Measurements from ENCODE around the gene DPRX. TPM values are rescaled to one million over a fixed set of nuclear protein-coding genes. Genes with fewer than 3 reads are reported as not detected.

DPRX gene
- total and polyA plus RNA-seq, 12 donors, result not detected

DNA sequence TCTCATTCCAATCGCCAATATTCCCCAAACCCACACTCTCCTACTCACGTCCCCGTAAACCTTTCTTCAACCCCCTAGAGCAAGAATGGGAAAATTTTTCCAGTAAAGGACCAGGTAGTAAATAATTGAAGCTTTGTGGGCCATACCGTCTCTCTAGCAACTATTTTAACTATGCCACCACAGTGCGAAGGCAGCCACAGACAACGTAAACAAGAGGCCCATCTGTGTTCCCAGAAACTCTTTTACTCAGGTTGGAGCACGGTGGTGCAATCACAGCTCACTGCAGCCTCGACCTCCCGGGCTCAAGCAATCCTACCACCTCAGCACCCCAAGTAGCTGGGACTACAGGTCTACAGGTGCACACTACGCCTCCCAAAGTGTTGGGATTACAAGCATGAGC lies 3.0 kb downstream of the DPRX start:
- DNase-seq, result no peak
- Histone ChIP-seq H3K27ac (no peak overlapping the region), H3K9me3 (replicated peaks in 1 of 3) (no peaks in the 10 kb centered on the region), H3K36me3 (replicated peaks in 1 of 2) (no peaks in the 10 kb centered on the region), H3K27me3 (no peaks in the 10 kb centered on the region), H3K4me3 (no peak overlapping the region), H3K4me1 (replicated peaks in 1 of 2) (no peaks in the 10 kb centered on the region)
- WGBS, 4 donors, result 66 to 72% (median 70%) methylated on average over 10 of the region's 10 CpGs
- intact Hi-C loops (cut with DNase I), result no loop called here
- TF ChIP-seq POLR2A (IDR thresholded peaks at IDR 0.05), result no peak
- TF ChIP-seq, protein P1, sequence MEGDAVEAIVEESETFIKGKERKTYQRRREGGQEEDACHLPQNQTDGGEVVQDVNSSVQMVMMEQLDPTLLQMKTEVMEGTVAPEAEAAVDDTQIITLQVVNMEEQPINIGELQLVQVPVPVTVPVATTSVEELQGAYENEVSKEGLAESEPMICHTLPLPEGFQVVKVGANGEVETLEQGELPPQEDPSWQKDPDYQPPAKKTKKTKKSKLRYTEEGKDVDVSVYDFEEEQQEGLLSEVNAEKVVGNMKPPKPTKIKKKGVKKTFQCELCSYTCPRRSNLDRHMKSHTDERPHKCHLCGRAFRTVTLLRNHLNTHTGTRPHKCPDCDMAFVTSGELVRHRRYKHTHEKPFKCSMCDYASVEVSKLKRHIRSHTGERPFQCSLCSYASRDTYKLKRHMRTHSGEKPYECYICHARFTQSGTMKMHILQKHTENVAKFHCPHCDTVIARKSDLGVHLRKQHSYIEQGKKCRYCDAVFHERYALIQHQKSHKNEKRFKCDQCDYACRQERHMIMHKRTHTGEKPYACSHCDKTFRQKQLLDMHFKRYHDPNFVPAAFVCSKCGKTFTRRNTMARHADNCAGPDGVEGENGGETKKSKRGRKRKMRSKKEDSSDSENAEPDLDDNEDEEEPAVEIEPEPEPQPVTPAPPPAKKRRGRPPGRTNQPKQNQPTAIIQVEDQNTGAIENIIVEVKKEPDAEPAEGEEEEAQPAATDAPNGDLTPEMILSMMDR (IDR thresholded peaks at IDR 0.05), result no peak

DNA sequence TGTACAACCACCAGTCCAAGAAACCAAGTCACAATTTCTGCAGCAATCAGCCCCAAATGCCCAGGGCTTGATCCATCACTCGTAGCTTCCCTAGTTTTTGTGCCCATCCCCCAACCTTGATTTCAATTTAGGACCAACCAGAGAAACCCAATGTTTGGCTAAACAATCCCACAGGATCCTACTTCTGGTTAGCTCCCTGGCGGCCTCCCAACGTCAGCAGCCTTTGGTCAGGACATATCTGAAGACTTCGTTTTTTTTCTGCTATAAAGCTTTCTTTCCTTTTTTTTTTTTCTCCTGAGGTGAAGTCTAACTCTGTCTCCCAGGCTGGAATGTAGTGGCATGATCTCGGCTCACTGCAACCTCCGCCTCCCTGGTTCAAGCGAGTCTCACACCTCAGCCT lies 7.7 kb downstream of the DPRX start:
- no peak overlapping the region for H3K27ac ChIP-seq
- H3K9me3 ChIP-seq (replicated peaks in 1 of 3), result no peaks in the 10 kb centered on the region
- H3K36me3 ChIP-seq (replicated peaks in 1 of 2), result no peaks in the 10 kb centered on the region
- DNase-seq, result no peak
- H3K4me3 ChIP-seq, result no peak overlapping the region
- no peak for TF ChIP-seq POLR2A (IDR thresholded peaks at IDR 0.05)
- TF ChIP-seq, protein P1 (IDR thresholded peaks at IDR 0.05), result no peak
- WGBS, 4 donors, result 63 to 75% (median 68%) methylated on average over 7 of the region's 7 CpGs
- no peaks in the 10 kb centered on the region for H3K4me1 ChIP-seq (replicated peaks in 1 of 2)
- intact Hi-C loops (cut with DNase I), result no loop called here
- no peaks in the 10 kb centered on the region for H3K27me3 ChIP-seq

DNA sequence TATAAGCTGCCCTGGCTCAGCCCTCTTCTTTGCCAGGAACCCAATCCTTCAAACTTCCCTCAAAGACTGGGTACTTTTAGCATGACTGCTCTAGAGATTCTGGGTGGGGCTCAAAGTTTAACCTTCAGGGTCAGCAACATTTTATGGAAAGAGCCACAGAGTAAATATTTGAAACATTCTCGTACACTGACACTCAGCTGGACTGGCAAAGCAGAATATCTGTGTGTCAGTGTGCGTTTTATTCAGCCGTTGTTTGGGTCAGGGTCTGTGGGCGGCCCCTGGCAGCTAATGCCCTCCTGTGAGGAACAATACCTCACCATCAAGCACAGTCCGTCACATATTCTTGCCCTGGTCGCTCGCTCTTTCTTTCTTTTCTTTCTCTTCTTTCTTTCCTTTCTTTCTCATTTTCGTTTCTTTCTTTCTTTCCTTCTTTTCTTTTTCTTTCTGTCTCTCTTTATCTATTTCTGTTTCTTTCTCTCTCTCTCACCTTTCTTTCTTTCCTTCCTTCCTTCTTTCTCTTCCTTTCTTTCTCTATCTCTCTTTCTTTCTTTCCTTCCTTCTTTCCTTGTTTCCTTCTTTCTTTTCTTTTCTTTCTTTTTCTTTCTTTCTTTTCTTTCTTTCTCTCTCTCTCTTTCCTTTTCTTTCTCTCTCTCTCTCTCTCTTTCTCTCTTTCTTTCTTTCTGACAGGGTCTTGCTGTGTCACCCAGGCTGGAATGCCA lies 10.7 kb downstream of the DPRX start:
- intact Hi-C loops (cut with DNase I), result no loop called here

DNA sequence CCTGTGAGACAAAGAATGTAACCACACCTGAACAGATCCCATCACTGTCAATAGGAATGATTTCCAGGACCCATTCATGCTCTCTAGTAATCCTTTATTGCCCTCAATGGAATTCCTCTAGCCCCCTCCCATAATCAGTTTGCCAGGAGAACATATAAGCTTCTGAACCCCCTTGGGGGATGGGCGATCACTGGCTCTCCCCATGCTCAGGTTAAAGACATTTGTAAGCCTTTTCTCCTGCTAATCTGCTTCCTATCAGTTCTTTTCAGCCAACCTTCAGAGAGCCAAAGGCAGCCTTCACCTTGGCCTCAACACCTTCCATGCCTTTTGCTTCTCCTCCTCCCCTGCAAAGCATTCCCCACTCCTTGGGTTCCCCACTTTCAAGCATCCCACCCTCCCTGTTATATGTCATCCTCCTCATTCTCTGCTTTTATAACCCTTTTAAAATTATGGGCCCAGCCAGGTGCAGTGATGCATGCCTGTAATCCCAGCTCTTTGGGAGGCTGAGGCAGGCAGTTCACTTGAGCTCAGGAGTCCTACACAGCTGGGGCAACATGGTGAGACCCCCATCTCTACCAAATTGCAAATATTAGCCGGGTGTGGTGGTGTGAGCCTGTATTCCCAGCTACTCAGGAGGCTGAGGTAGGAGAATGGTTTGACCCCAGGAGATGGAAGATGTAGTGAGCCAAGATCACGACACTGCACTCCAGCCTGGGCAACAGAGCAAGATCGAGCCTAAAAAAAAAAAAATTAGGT lies 12.4 kb downstream of the DPRX start:
- TF ChIP-seq, protein P1 (IDR thresholded peaks at IDR 0.05), result no peak
- no peak for TF ChIP-seq POLR2A (IDR thresholded peaks at IDR 0.05)
- Histone ChIP-seq H3K27ac (no peak overlapping the region), H3K36me3 (replicated peaks in 1 of 2) (no peaks in the 10 kb centered on the region), H3K9me3 (replicated peaks in 1 of 3) (no peaks in the 10 kb centered on the region), H3K4me3 (no peak overlapping the region), H3K4me1 (replicated peaks in 1 of 2) (no peaks in the 10 kb centered on the region), H3K27me3 (no peaks in the 10 kb centered on the region)
- DNase-seq, result no peak
- WGBS, 4 donors, result 52 to 80% (median 78%) methylated on average over 4 of the region's 4 CpGs
- intact Hi-C loops (cut with DNase I), result no loop called here

More for the DNA sequence above, 10.7 kb downstream of the DPRX start:
- Histone ChIP-seq H3K27me3 (no peaks in the 10 kb centered on the region), H3K27ac (no peak overlapping the region), H3K9me3 (replicated peaks in 1 of 3) (no peaks in the 10 kb centered on the region), H3K4me3 (no peak overlapping the region), H3K36me3 (replicated peaks in 1 of 2) (no peaks in the 10 kb centered on the region), H3K4me1 (replicated peaks in 1 of 2) (no peaks in the 10 kb centered on the region)
- WGBS, 4 donors, result 58 to 66% (median 60%) methylated on average over 8 of the region's 8 CpGs
- DNase-seq, result no peak
- TF ChIP-seq, protein P1 (IDR thresholded peaks at IDR 0.05), result no peak
- TF ChIP-seq POLR2A (IDR thresholded peaks at IDR 0.05), result no peak
